Activated CD4-positive, CD25-positive, alpha-beta regulatory T cell treated with anti-CD3 and anti-CD28 coated beads, Interleukin-2, amount 50 U/mL, for 16 hours (primary cell): ENCODE data around the gene UBXN11.

Experiments
- DNase-seq: peaks from one replicate; pipeline ENCODE4 v3.0.0-alpha.2; 2020; ENCODE audit warnings: low read depth, low spot score

Gene UBXN11

GRCh38 chr1:26287033-26287711 lies 19.3 kb downstream of the UBXN11 start:
- DNase-seq: no peak

GRCh38 chr1:26286064-26286416 lies 20.4 kb downstream of the UBXN11 start:
- no peak for DNase-seq

GRCh38 chr1:26285366-26286063 lies 20.9 kb downstream of the UBXN11 start:
- no peak for DNase-seq

GRCh38 chr1:26284597-26285347 lies 21.7 kb downstream of the UBXN11 start:
- DNase-seq: peak; percentile 85

- no peak for DNase-seq
Measured at GRCh38 chr1:26283871-26284596, 22.4 kb downstream of the UBXN11 start.

GRCh38 chr1:26283279-26283853 lies 23.1 kb downstream of the UBXN11 start:
- DNase-seq: no peak

- DNase-seq: no peak
Measured at GRCh38 chr1:26282401-26282918, 24.0 kb downstream of the UBXN11 start.

- no peak for DNase-seq
Measured at GRCh38 chr1:26281971-26282370, 24.5 kb downstream of the UBXN11 start.

- no peak for DNase-seq
Measured at GRCh38 chr1:26281091-26281958, 25.1 kb downstream of the UBXN11 start.

GRCh38 chr1:26280333-26281042 lies 25.9 kb downstream of the UBXN11 start:
- DNase-seq: no peak

- peak; percentile 67 for DNase-seq
Measured at GRCh38 chr1:26279456-26280332, 26.7 kb downstream of the UBXN11 start, which contains the start of gene SH3BGRL3. TSS of gene SH3BGRL3 (plus strand) at chr1:26280086. CDS start at chr1:26280156, 70 bp downstream.

GRCh38 chr1:26278724-26279455 lies 27.5 kb downstream of the UBXN11 start:
- no peak for DNase-seq

GRCh38 chr1:26278303-26278702 lies 28.1 kb downstream of the UBXN11 start:
- DNase-seq: no peak

GRCh38 chr1:26277719-26278118 lies 28.7 kb downstream of the UBXN11 start:
- DNase-seq: no peak

- DNase-seq: no peak
Measured at GRCh38 chr1:26277261-26277661, 29.2 kb downstream of the UBXN11 start.

- DNase-seq: no peak
Measured at GRCh38 chr1:26276432-26276838, 30.0 kb downstream of the UBXN11 start.

GRCh38 chr1:26275580-26276431 lies 30.6 kb downstream of the UBXN11 start:
- DNase-seq: no peak
